ENCODE data around the gene NUP93. TPM values are rescaled to one million over a fixed set of nuclear protein-coding genes. Genes with fewer than 3 reads are reported as not detected.

NUP93 gene
- total RNA-seq, 2 donors from 2014 or later = 25.7 to 38.7 TPM

GRCh38 chr16:56872863-56873391, 143.0 kb downstream of the NUP93 start:
- H3K27ac ChIP-seq = no peak overlapping the region
- no peak overlapping the region for H3K4me3 ChIP-seq
- DNase-seq (ENCODE audit: low spot score) = no peak
- no peaks in the 10 kb centered on the region for H3K36me3 ChIP-seq
- no peak for TF ChIP-seq CTCF (IDR thresholded peaks at IDR 0.05)
- no peaks in the 10 kb centered on the region for H3K4me1 ChIP-seq (ENCODE audit: control insufficient read depth in 1 of 2, low read depth in 2 of 2)
- H3K9me3 ChIP-seq = no peaks in the 10 kb centered on the region
- ATAC-seq (ENCODE audit: insufficient number of reproducible peaks, low FRiP score, low read depth) = no peak
- H3K27me3 ChIP-seq (replicated peaks; ENCODE audit: insufficient read depth) = no peaks in the 10 kb centered on the region

- no peak overlapping the region for H3K27ac ChIP-seq
- H3K36me3 ChIP-seq = no peaks in the 10 kb centered on the region
- H3K4me1 ChIP-seq (ENCODE audit: control insufficient read depth in 1 of 2, low read depth in 2 of 2) = no peaks in the 10 kb centered on the region
- H3K4me3 ChIP-seq = no peak overlapping the region
- DNase-seq (ENCODE audit: low spot score) (no peak), ATAC-seq (ENCODE audit: insufficient number of reproducible peaks, low FRiP score, low read depth) (no peak)
- TF ChIP-seq CTCF (IDR thresholded peaks at IDR 0.05) = no peak
- no peaks in the 10 kb centered on the region for H3K9me3 ChIP-seq
- H3K27me3 ChIP-seq (replicated peaks; ENCODE audit: insufficient read depth) = no peaks in the 10 kb centered on the region
Observed at GRCh38 chr16:56874800-56875199, 144.9 kb downstream of the NUP93 start.

- Histone ChIP-seq H3K36me3 (no peaks in the 10 kb centered on the region), H3K27ac (no peak overlapping the region), H3K9me3 (no peaks in the 10 kb centered on the region), H3K4me1 (ENCODE audit: control insufficient read depth in 1 of 2, low read depth in 2 of 2) (no peaks in the 10 kb centered on the region), H3K27me3 (replicated peaks; ENCODE audit: insufficient read depth) (no peaks in the 10 kb centered on the region), H3K4me3 (no peak overlapping the region)
- ATAC-seq (ENCODE audit: insufficient number of reproducible peaks, low FRiP score, low read depth) = no peak
- TF ChIP-seq CTCF (IDR thresholded peaks at IDR 0.05) = no peak
- no peak for DNase-seq (ENCODE audit: low spot score)
Observed at GRCh38 chr16:56876048-56876447, 146.1 kb downstream of the NUP93 start.

GRCh38 chr16:56877486-56878182, 147.7 kb downstream of the NUP93 start:
- no peaks in the 10 kb centered on the region for H3K27me3 ChIP-seq (replicated peaks; ENCODE audit: insufficient read depth)
- no peaks in the 10 kb centered on the region for H3K9me3 ChIP-seq
- no peaks in the 10 kb centered on the region for H3K36me3 ChIP-seq
- H3K4me3 ChIP-seq = no peak overlapping the region
- DNase-seq (ENCODE audit: low spot score) = no peak
- no peak for ATAC-seq (ENCODE audit: insufficient number of reproducible peaks, low FRiP score, low read depth)
- no peak for TF ChIP-seq CTCF (IDR thresholded peaks at IDR 0.05)
- H3K4me1 ChIP-seq (ENCODE audit: control insufficient read depth in 1 of 2, low read depth in 2 of 2) = no peaks in the 10 kb centered on the region
- H3K27ac ChIP-seq = no peak overlapping the region

GRCh38 chr16:56878282-56878854, 148.4 kb downstream of the NUP93 start:
- no peaks in the 10 kb centered on the region for H3K9me3 ChIP-seq
- no peaks in the 10 kb centered on the region for H3K36me3 ChIP-seq
- no peak overlapping the region for H3K4me3 ChIP-seq
- H3K27ac ChIP-seq = no peak overlapping the region
- no peak for TF ChIP-seq CTCF (IDR thresholded peaks at IDR 0.05)
- no peak for DNase-seq (ENCODE audit: low spot score)
- no peaks in the 10 kb centered on the region for H3K4me1 ChIP-seq (ENCODE audit: control insufficient read depth in 1 of 2, low read depth in 2 of 2)
- H3K27me3 ChIP-seq (replicated peaks; ENCODE audit: insufficient read depth) = no peaks in the 10 kb centered on the region
- no peak for ATAC-seq (ENCODE audit: insufficient number of reproducible peaks, low FRiP score, low read depth)
